ENCODE data around the gene ATOH8.

ATOH8 gene

GRCh38 chr2:85785027-85785822, 31.4 kb downstream of the ATOH8 start:
- H3K36me3 ChIP-seq (ENCODE audit: insufficient read depth, insufficient read length, low read length), result no peaks in the 10 kb centered on the region
- H3K4me1 ChIP-seq (ENCODE audit: insufficient read depth, insufficient read length), result no peaks in the 10 kb centered on the region
- no peaks in the 10 kb centered on the region for H3K9me3 ChIP-seq (ENCODE audit: insufficient read depth, low read length)
- no peak overlapping the region for H3K9ac ChIP-seq (ENCODE audit: insufficient read length, low read depth)
- DNase-seq (ENCODE audit: low read depth, low spot score), result no peak
- TF ChIP-seq SUZ12 (IDR thresholded peaks at IDR 0.05; ENCODE audit: extremely low read depth, insufficient read depth, insufficient read length) (no peak), YY1 (IDR thresholded peaks at IDR 0.05; ENCODE audit: insufficient read depth, insufficient read length) (no peak), ZNF274 (IDR thresholded peaks at IDR 0.05; ENCODE audit: low read depth, low read length) (no peak)
- H3K4me3 ChIP-seq (ENCODE audit: insufficient read length, low read depth), result no peak overlapping the region
- H3K27me3 ChIP-seq (ENCODE audit: insufficient read depth, insufficient read length), result no peaks in the 10 kb centered on the region

DNA sequence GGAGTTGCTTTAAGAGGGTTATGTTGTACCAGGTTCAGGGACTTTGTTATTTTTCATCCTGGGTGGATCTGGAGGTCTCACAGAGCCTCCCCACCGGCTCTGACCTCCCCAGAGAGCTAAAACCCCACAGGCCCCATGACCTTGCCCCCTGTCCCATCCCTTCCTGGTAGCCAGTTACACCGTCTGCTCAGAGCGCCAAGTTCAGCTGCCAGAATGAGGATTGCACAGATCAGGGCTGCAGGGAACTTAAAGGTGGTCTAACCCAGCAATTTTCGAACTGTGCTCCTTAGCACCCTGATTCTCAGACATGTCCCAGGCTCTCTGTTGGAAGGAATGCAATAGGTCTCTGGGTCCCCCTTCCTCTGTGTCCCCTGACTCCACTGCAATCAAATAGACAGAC, 32.1 kb downstream of the ATOH8 start:
- DNase-seq (ENCODE audit: low read depth, low spot score), result no peak
- no peaks in the 10 kb centered on the region for H3K27me3 ChIP-seq (ENCODE audit: insufficient read depth, insufficient read length)
- no peak overlapping the region for H3K9ac ChIP-seq (ENCODE audit: insufficient read length, low read depth)
- no peaks in the 10 kb centered on the region for H3K9me3 ChIP-seq (ENCODE audit: insufficient read depth, low read length)
- TF ChIP-seq SUZ12 (IDR thresholded peaks at IDR 0.05; ENCODE audit: extremely low read depth, insufficient read depth, insufficient read length) (no peak), ZNF274 (IDR thresholded peaks at IDR 0.05; ENCODE audit: low read depth, low read length) (no peak), YY1 (IDR thresholded peaks at IDR 0.05; ENCODE audit: insufficient read depth, insufficient read length) (no peak)
- no peak overlapping the region for H3K4me3 ChIP-seq (ENCODE audit: insufficient read length, low read depth)
- H3K4me1 ChIP-seq (ENCODE audit: insufficient read depth, insufficient read length), result no peaks in the 10 kb centered on the region
- H3K36me3 ChIP-seq (ENCODE audit: insufficient read depth, insufficient read length, low read length), result no peaks in the 10 kb centered on the region

GRCh38 chr2:85786444-85786843, 32.7 kb downstream of the ATOH8 start:
- Histone ChIP-seq H3K27me3 (ENCODE audit: insufficient read depth, insufficient read length) (no peaks in the 10 kb centered on the region), H3K9ac (ENCODE audit: insufficient read length, low read depth) (no peak overlapping the region), H3K4me3 (ENCODE audit: insufficient read length, low read depth) (no peak overlapping the region), H3K36me3 (ENCODE audit: insufficient read depth, insufficient read length, low read length) (no peaks in the 10 kb centered on the region), H3K9me3 (ENCODE audit: insufficient read depth, low read length) (no peaks in the 10 kb centered on the region), H3K4me1 (ENCODE audit: insufficient read depth, insufficient read length) (no peaks in the 10 kb centered on the region)
- TF ChIP-seq YY1 (IDR thresholded peaks at IDR 0.05; ENCODE audit: insufficient read depth, insufficient read length), result no peak
- DNase-seq (ENCODE audit: low read depth, low spot score), result no peak

DNA sequence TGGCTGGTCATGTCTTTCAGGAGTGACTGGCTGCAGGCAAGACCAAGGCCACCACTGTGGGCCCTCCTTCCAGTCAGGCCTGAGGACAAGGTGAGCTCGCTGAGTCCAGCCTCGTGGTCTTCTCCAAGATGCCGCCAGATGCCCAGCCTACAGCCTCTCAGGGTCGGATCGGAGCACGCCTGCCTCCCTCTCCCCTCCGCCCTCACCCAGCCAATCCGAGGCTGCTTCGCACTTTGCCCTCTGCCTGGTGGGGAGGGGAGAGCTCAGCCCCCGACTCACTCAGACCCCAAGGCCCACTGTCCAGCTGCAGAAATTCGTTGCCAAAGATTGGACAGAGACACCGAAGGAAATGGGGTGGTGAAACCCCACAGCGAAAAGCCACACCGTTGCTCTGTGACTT, 33.1 kb downstream of the ATOH8 start:
- no peaks in the 10 kb centered on the region for H3K4me1 ChIP-seq (ENCODE audit: insufficient read depth, insufficient read length)
- no peak for DNase-seq (ENCODE audit: low read depth, low spot score)
- no peaks in the 10 kb centered on the region for H3K27me3 ChIP-seq (ENCODE audit: insufficient read depth, insufficient read length)
- no peak overlapping the region for H3K4me3 ChIP-seq (ENCODE audit: insufficient read length, low read depth)
- H3K36me3 ChIP-seq (ENCODE audit: insufficient read depth, insufficient read length, low read length), result no peaks in the 10 kb centered on the region
- H3K9me3 ChIP-seq (ENCODE audit: insufficient read depth, low read length), result no peaks in the 10 kb centered on the region
- TF ChIP-seq YY1 (IDR thresholded peaks at IDR 0.05; ENCODE audit: insufficient read depth, insufficient read length) (no peak), SUZ12 (IDR thresholded peaks at IDR 0.05; ENCODE audit: extremely low read depth, insufficient read depth, insufficient read length) (no peak), ZNF274 (IDR thresholded peaks at IDR 0.05; ENCODE audit: low read depth, low read length) (no peak)
- no peak overlapping the region for H3K9ac ChIP-seq (ENCODE audit: insufficient read length, low read depth)

GRCh38 chr2:85787282-85787980, 33.6 kb downstream of the ATOH8 start:
- DNase-seq (ENCODE audit: low read depth, low spot score), result no peak
- H3K4me1 ChIP-seq (ENCODE audit: insufficient read depth, insufficient read length), result no peaks in the 10 kb centered on the region
- no peak overlapping the region for H3K4me3 ChIP-seq (ENCODE audit: insufficient read length, low read depth)
- H3K9me3 ChIP-seq (ENCODE audit: insufficient read depth, low read length), result no peaks in the 10 kb centered on the region
- H3K27me3 ChIP-seq (ENCODE audit: insufficient read depth, insufficient read length), result no peaks in the 10 kb centered on the region
- TF ChIP-seq YY1 (IDR thresholded peaks at IDR 0.05; ENCODE audit: insufficient read depth, insufficient read length) (no peak), ZNF274 (IDR thresholded peaks at IDR 0.05; ENCODE audit: low read depth, low read length) (no peak), SUZ12 (IDR thresholded peaks at IDR 0.05; ENCODE audit: extremely low read depth, insufficient read depth, insufficient read length) (no peak)
- H3K36me3 ChIP-seq (ENCODE audit: insufficient read depth, insufficient read length, low read length), result no peaks in the 10 kb centered on the region
- no peak overlapping the region for H3K9ac ChIP-seq (ENCODE audit: insufficient read length, low read depth)

- Histone ChIP-seq H3K9ac (ENCODE audit: insufficient read length, low read depth) (no peak overlapping the region), H3K4me3 (ENCODE audit: insufficient read length, low read depth) (no peak overlapping the region), H3K36me3 (ENCODE audit: insufficient read depth, insufficient read length, low read length) (no peaks in the 10 kb centered on the region), H3K9me3 (ENCODE audit: insufficient read depth, low read length) (no peaks in the 10 kb centered on the region), H3K4me1 (ENCODE audit: insufficient read depth, insufficient read length) (no peaks in the 10 kb centered on the region), H3K27me3 (ENCODE audit: insufficient read depth, insufficient read length) (no peaks in the 10 kb centered on the region)
- no peak for DNase-seq (ENCODE audit: low read depth, low spot score)
- no peak for TF ChIP-seq YY1 (IDR thresholded peaks at IDR 0.05; ENCODE audit: insufficient read depth, insufficient read length)
- TF ChIP-seq ZNF274 (IDR thresholded peaks at IDR 0.05; ENCODE audit: low read depth, low read length), result no peak
- TF ChIP-seq SUZ12 (IDR thresholded peaks at IDR 0.05; ENCODE audit: extremely low read depth, insufficient read depth, insufficient read length), result no peak
Measured at GRCh38 chr2:85787981-85788340, 34.2 kb downstream of the ATOH8 start.

DNA sequence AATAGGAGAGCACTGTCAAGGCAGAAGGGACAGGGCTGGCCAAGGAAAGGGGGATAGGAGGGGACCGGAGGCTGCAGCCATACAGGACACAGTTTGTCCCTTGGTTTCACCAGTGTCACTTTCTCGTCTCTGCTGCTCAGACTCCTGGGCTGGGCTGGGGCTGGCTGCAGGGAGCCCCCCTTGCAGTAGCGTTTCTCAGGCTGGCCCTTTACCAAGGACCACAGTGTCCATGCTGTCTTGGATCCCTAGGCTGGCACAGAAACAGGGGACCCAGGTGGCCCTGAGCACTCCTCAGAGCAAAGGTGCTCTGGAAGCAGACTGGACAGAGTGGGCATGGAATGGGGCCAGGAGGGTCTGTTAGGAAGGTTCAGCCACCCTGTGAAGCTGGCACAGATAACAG, 34.8 kb downstream of the ATOH8 start:
- no peak for TF ChIP-seq ZNF274 (IDR thresholded peaks at IDR 0.05; ENCODE audit: low read depth, low read length)
- TF ChIP-seq SUZ12 (IDR thresholded peaks at IDR 0.05; ENCODE audit: extremely low read depth, insufficient read depth, insufficient read length), result no peak
- TF ChIP-seq YY1 (IDR thresholded peaks at IDR 0.05; ENCODE audit: insufficient read depth, insufficient read length), result no peak
- no peak for DNase-seq (ENCODE audit: low read depth, low spot score)
- Histone ChIP-seq H3K4me3 (ENCODE audit: insufficient read length, low read depth) (no peak overlapping the region), H3K4me1 (ENCODE audit: insufficient read depth, insufficient read length) (no peaks in the 10 kb centered on the region), H3K9ac (ENCODE audit: insufficient read length, low read depth) (no peak overlapping the region), H3K27me3 (ENCODE audit: insufficient read depth, insufficient read length) (no peaks in the 10 kb centered on the region), H3K36me3 (ENCODE audit: insufficient read depth, insufficient read length, low read length) (no peaks in the 10 kb centered on the region), H3K9me3 (ENCODE audit: insufficient read depth, low read length) (no peaks in the 10 kb centered on the region)

All from NT2/D1 (cell line).